Measurements from ENCODE around the gene GLYAT. TPM values are rescaled to one million over a fixed set of nuclear protein-coding genes. Genes with fewer than 3 reads are reported as not detected.

Gene GLYAT
- total RNA-seq, 1 donor from 2014 or later = not detected

DNA sequence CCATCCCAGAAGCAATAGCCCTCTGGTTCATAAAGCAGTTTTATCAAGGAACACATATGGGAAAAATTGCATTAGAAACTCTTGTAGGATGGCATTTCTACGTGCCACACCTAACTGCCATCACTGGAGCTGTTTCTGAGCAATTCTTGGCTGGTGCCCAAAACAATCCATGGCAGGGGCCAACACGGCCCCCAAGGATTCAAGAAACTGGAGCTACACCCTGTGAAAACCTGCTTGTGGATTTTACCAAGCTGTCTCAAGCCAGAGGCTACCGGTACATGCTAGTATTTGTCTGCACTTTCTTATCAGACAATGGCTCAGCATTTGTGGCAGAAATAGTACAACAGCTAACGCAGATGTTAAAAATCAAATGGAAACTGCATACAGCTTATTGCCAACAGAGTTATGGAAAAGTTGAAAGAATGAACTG, 42.4 kb upstream of the GLYAT start:
- Mint-ChIP-seq H3K27ac (ENCODE audit: unreplicated experiment) (no peak overlapping the region), H3K4me1 (ENCODE audit: low read depth) (no peaks in the 10 kb centered on the region), H3K27me3 (ENCODE audit: low read depth) (peaks cover 16% of the 10 kb centered on the region), H3K4me3 (ENCODE audit: unreplicated experiment) (no peak overlapping the region), H3K36me3 (ENCODE audit: low read depth) (no peaks in the 10 kb centered on the region), H3K9me3 (ENCODE audit: low read depth) (no peaks in the 10 kb centered on the region)
- no peak for DNase-seq (ENCODE audit: low spot score)
- TF ChIP-seq, protein P1, sequence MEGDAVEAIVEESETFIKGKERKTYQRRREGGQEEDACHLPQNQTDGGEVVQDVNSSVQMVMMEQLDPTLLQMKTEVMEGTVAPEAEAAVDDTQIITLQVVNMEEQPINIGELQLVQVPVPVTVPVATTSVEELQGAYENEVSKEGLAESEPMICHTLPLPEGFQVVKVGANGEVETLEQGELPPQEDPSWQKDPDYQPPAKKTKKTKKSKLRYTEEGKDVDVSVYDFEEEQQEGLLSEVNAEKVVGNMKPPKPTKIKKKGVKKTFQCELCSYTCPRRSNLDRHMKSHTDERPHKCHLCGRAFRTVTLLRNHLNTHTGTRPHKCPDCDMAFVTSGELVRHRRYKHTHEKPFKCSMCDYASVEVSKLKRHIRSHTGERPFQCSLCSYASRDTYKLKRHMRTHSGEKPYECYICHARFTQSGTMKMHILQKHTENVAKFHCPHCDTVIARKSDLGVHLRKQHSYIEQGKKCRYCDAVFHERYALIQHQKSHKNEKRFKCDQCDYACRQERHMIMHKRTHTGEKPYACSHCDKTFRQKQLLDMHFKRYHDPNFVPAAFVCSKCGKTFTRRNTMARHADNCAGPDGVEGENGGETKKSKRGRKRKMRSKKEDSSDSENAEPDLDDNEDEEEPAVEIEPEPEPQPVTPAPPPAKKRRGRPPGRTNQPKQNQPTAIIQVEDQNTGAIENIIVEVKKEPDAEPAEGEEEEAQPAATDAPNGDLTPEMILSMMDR (IDR thresholded peaks at IDR 0.05) = no peak

DNA sequence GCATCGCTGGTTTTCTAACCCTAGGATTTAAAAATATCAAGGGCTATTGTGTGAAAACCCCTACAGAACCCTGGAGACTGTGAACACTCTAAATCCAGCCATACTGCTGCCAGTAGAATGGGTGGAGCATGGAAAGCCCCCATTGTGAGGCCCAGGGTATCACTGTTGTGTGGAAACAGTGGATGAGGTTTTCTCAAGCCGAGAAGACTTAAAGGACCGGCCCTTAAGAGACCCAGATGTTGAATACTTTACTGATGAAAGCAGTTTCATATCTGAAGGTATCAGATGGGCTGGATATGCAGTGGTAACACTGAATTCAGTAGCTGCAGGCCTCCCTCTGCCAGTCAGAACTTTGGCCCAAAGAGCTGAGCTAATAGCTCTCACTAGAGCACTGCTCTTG, 41.6 kb upstream of the GLYAT start:
- H3K9me3 Mint-ChIP-seq (ENCODE audit: low read depth) = no peaks in the 10 kb centered on the region
- DNase-seq (ENCODE audit: low spot score) = no peak
- no peak overlapping the region for H3K27ac Mint-ChIP-seq (ENCODE audit: unreplicated experiment)
- no peak overlapping the region for H3K4me3 Mint-ChIP-seq (ENCODE audit: unreplicated experiment)
- H3K36me3 Mint-ChIP-seq (ENCODE audit: low read depth) = no peaks in the 10 kb centered on the region
- no peaks in the 10 kb centered on the region for H3K4me1 Mint-ChIP-seq (ENCODE audit: low read depth)
- peaks cover 12% of the 10 kb centered on the region for H3K27me3 Mint-ChIP-seq (ENCODE audit: low read depth)
- TF ChIP-seq, protein P1 (IDR thresholded peaks at IDR 0.05) = no peak

DNA sequence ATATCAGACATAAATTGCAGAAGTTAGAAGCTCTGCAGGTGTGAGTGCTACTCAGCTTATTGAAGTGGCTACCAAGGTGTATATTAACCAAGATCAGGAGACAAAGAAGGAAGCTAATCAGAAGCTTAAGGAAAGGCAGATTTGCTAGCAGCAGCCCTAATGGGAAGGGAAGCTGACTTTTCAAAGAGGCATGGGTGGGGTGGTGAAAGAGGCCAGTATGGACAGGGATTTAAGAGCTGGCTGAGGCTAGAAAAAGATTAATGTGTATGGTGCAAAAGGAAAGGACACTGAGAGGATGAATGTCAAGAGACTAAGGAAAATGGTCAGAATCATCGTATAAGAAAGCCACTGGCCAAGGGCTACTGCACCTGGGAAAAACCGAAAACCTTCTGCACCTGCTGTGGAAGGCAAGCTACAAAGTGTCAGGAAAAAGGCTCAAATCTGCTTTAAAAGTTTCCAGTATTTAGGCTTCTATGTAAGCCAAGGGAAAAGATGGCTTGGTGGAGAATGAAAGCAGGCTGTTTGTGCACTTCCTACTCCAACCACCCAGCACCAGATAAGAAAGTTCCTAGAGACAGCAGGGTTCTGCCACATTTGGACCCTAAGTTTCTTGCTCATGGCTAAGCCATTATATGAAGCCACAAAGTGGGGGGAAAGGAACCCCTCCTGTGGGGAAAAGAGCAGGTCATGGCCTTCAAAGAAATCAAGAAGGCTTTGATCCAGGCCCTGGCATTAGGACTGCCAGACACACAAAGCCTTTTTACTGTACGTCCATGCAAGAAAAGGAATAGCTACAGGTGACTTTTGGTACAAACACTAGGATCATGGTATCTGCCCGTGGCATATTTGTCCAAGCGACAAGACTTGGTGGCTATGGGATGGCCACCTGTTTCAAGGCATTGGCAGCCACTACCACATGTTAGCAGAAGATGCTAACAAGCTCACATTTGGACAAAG, 40.9 kb upstream of the GLYAT start:
- H3K27ac Mint-ChIP-seq (ENCODE audit: unreplicated experiment) = no peak overlapping the region
- no peaks in the 10 kb centered on the region for H3K9me3 Mint-ChIP-seq (ENCODE audit: low read depth)
- DNase-seq (ENCODE audit: low spot score) = no peak
- H3K4me1 Mint-ChIP-seq (ENCODE audit: low read depth) = no peaks in the 10 kb centered on the region
- peaks cover 12% of the 10 kb centered on the region for H3K27me3 Mint-ChIP-seq (ENCODE audit: low read depth)
- no peaks in the 10 kb centered on the region for H3K36me3 Mint-ChIP-seq (ENCODE audit: low read depth)
- TF ChIP-seq, protein P1 (IDR thresholded peaks at IDR 0.05) = no peak
- H3K4me3 Mint-ChIP-seq (ENCODE audit: unreplicated experiment) = no peak overlapping the region

DNA sequence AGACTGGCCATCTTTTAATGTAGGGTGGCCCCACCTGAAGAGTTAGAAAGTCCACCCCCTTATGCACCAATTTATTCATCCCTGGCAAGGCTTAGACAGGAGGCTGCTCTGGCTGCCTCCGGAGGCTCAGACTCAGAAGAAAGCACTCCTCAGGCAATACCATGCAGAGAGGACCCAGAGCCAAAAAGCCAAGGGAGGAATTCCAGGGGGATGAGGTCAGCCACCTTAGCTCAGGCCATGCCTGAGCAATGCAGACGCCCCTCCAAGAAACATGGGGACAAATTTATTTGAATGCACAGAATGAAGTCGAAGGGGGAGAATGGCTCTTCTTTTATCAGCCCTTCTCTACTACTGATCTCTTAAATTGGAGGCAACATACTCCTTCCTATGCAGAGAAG, 39.7 kb upstream of the GLYAT start:
- TF ChIP-seq, protein P1 (IDR thresholded peaks at IDR 0.05) = no peak
- peaks cover 6% of the 10 kb centered on the region for H3K27me3 Mint-ChIP-seq (ENCODE audit: low read depth)
- no peak overlapping the region for H3K4me3 Mint-ChIP-seq (ENCODE audit: unreplicated experiment)
- no peaks in the 10 kb centered on the region for H3K36me3 Mint-ChIP-seq (ENCODE audit: low read depth)
- no peak overlapping the region for H3K27ac Mint-ChIP-seq (ENCODE audit: unreplicated experiment)
- no peaks in the 10 kb centered on the region for H3K9me3 Mint-ChIP-seq (ENCODE audit: low read depth)
- no peaks in the 10 kb centered on the region for H3K4me1 Mint-ChIP-seq (ENCODE audit: low read depth)
- no peak for DNase-seq (ENCODE audit: low spot score)

DNA sequence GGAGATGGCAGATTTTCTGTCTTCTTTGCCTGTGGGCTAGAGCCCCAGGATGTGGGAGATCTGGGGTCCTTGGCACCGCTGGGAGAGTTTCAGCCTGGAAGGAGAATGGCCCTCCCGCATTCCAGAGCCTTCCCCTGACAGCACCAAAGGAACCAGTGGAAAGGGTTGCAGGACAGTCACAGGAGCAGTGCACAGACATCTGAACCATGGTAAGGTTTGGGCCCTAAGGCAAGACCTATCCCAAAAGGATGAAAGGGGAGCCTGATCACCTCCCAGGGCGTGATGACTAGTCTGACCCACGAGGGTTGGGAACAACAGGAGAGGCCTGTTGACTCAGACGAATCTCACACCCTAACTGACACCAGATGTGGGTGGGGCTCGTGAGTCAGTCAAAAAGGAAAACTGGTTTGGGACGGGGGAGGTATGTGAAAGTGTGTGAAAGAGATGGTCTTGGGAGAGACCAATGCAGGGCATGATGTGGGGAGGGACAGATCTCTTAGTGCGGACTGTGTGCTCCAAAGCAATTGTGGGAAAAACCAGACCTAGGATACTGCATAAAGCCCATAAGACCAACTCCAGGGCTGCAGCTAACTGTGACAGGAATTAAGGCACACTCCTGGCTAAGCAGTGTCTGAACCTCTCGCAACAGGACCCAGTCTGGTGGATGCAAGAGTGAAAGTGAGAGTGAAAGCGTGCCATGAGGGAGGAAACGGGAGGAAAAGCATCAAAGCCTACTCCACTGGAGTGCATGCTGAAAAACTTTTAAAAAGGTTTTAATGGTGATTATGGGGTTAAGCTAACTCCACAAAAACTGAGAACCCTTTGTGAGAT, 39.1 kb upstream of the GLYAT start:
- Mint-ChIP-seq H3K9me3 (ENCODE audit: low read depth) (no peaks in the 10 kb centered on the region), H3K27ac (ENCODE audit: unreplicated experiment) (no peak overlapping the region), H3K4me1 (ENCODE audit: low read depth) (no peaks in the 10 kb centered on the region), H3K27me3 (ENCODE audit: low read depth) (peaks cover 5% of the 10 kb centered on the region), H3K36me3 (ENCODE audit: low read depth) (no peaks in the 10 kb centered on the region), H3K4me3 (ENCODE audit: unreplicated experiment) (no peak overlapping the region)
- TF ChIP-seq, protein P1 (IDR thresholded peaks at IDR 0.05) = no peak
- no peak for DNase-seq (ENCODE audit: low spot score)
